Stimulated activated CD8-positive, alpha-beta memory T cell treated with anti-CD3 and anti-CD28 coated beads, Interleukin-15, amount 100 ng/mL, for 4 hours (primary cell): ENCODE results near the gene ARVCF.

Experiments
- DNase-seq, 2 donors: peaks; one replicate each; pipeline ENCODE4 v3.0.0-alpha.2; 2020; ENCODE audit warnings: low read depth in 2 of 2

Gene ARVCF, protein sequence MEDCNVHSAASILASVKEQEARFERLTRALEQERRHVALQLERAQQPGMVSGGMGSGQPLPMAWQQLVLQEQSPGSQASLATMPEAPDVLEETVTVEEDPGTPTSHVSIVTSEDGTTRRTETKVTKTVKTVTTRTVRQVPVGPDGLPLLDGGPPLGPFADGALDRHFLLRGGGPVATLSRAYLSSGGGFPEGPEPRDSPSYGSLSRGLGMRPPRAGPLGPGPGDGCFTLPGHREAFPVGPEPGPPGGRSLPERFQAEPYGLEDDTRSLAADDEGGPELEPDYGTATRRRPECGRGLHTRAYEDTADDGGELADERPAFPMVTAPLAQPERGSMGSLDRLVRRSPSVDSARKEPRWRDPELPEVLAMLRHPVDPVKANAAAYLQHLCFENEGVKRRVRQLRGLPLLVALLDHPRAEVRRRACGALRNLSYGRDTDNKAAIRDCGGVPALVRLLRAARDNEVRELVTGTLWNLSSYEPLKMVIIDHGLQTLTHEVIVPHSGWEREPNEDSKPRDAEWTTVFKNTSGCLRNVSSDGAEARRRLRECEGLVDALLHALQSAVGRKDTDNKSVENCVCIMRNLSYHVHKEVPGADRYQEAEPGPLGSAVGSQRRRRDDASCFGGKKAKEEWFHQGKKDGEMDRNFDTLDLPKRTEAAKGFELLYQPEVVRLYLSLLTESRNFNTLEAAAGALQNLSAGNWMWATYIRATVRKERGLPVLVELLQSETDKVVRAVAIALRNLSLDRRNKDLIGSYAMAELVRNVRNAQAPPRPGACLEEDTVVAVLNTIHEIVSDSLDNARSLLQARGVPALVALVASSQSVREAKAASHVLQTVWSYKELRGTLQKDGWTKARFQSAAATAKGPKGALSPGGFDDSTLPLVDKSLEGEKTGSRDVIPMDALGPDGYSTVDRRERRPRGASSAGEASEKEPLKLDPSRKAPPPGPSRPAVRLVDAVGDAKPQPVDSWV

DNA sequence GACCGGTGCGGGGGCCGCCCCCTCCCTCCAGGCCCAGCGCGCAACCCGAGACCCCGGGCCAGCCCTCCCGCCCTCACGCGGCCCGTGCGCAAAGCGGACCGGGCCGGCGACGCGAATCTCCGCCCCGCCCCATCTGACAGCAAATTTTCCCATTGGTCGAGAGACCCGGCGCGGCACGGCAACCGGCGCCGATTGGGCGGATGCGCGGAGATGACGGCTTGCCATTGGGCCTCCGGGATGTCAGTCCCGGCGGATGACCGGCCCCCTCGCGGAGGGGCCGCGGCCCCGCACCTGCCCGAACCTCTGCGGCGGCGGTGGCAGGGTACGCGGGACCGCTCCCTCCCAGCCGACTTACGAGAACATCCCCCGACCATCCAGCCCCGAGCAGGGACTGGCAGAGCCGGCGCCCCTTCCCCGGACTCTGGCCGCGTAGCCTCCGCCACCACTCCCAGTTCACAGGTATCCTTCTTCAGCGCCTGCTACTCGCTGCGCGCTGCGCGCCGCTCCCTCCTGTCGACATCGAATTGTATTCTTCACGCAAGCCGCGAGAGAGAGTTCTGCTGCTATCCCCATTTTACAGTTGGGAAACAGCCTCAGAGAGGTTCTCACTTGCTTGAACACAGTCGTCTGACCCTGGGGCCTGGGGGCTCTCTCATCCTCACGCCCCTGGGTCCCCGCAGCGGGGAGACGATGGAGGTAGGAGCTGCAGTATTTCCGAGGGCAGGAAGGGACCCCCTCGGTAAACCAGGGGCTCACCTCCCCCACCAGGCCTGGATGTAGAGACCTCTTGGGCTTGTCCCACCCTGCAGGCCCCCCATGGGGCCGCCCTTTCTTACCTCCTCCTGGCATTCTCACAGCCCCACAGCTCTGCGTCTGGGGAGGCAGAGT lies at the start of gene ARVCF:
Gene ARVCF, minus strand, starts transcription at position 90 of the 888 bp plus-strand sequence. CDS start 26,029 bp downstream, outside the sequence.
- DNase-seq, result peak; percentile 77 to 83

DNA sequence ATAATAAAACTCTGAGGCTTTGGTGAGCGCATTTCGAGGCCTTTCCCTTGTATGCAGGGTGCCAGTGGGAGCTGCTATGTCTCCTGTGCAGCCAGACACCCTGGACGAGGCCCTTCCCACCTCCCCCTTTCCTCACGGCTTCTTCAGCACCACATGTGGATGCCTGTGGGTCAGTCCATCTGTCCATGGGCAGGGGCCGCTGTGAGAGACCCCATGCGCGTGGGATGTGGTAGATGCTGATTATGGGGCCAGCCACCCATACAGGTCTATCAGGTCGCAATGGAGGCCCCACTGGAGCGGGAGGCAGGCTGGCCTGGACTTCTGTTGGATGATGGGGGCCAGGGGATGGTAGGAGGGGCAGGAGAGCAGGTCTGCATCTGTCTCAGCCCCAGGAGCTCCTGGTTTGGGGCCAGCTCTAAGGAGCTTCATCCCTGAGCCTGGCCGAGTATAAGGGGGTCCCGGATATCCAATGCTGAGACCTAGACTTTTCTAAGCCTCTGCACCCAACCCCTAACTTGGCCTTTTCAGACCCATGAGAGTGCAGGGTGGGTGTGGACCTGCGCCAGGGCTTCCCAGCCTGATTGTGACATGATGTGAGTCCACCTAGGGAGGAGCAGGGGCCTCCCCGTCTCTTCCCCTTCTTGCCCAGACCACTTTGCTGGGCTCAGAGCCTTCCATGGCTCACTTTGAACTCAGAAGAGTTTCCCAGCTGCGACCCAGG lies 49.4 kb upstream of the ARVCF start:
- no peak for DNase-seq

DNA sequence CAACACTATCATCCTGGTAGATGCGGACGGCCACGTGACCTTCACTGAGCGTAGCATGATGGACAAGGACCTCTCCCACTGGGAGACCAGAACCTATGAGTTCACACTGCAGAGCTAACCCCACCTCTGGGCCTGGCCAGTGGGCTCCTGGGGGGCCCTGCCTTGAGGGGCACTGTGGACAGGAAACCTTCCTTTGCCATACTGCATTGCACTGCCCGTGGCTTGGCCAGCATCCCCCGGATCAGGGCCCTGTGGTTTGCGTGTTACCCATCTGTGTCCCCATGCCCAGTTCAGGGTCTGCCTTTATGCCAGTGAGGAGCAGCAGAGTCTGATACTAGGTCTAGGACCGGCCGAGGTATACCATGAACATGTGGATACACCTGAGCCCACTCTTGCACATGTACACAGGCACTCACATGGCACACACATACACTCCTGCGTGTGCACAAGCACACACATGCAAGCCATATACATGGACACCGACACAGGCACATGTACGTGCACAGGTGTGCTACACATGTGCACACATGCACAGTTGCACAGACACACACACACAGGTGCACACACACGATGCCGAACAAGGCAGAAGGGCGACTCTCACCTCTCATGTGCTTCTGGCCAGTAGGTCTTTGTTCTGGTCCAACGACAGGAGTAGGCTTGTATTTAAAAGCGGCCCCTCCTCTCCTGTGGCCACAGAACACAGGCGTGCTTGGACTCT lies 48.1 kb upstream of the ARVCF start:
- DNase-seq, result no peak

DNA sequence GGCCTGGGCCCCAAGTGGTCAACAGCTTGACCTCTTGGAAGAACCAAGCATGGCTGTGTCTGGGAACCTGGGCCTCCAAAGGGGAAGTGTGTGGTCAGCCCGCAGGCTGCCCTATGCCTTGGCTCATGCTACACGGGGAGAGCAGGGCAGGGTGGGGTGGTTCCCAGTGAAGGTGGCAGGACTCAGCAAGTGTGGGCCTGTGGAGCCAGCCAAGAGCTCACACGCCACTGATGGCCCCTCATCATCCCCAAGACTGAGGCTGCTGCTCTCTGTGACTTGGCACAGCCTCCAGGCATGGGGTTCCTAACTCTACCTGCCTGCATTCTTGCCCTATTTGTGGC lies 47.5 kb upstream of the ARVCF start:
- no peak for DNase-seq

DNA sequence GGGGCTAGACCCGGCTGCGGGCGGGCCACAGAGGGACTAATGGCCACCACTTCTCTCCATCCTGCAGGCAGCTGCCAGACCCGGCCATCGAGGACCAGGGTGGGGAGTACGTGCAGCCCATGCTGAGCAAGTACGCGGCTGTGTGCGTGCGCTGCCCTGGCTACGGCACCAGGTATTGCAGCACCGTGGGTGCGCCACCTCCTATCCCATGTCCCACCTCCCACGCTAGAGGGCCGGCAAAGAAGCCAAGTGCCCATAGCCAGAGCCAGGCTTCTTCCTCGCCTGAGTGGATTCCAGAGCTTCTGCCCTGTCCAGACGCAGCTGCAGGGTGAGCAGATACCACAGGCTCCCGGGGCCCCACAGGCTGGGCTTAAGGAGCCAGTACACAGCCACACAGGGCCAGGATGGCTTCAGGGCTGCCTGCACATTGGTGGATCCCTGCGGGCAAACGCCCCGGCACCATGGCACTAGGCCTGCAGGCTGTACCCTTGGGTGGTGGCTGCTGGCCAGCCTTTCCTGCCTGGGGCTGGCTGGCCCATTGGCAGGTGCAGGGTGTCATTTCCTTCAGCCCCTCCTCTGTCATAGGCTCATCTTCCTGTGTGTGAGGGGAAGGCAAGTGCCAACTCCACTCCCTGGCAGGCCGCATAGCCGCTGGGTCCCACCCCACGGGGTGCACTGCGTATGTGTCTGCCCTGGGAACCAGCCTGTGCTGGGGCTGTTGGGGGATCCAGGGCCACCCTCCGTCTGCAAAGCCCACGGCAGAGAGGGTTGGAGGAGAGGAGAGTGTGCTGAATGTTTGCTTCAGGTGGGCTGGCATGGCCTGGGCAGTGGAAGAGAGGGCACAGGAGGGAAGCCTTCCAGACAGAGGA lies 46.9 kb upstream of the ARVCF start:
- no peak for DNase-seq

DNA sequence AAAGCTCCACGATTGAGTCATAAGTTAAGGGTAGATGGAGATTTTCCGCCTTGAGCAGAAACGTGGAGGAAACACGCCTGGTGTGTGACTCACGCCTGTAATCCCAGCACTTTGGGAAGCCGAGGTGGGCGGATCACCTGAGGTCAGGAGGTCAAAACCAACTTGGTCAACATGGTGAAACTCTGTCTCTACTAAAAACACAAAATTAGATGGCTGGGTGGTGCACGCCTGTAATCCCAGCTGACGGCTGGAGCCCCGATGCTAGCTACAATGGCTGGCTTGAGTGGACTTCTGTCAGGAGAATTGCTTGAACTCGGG lies 46.1 kb upstream of the ARVCF start:
- no peak for DNase-seq

DNA sequence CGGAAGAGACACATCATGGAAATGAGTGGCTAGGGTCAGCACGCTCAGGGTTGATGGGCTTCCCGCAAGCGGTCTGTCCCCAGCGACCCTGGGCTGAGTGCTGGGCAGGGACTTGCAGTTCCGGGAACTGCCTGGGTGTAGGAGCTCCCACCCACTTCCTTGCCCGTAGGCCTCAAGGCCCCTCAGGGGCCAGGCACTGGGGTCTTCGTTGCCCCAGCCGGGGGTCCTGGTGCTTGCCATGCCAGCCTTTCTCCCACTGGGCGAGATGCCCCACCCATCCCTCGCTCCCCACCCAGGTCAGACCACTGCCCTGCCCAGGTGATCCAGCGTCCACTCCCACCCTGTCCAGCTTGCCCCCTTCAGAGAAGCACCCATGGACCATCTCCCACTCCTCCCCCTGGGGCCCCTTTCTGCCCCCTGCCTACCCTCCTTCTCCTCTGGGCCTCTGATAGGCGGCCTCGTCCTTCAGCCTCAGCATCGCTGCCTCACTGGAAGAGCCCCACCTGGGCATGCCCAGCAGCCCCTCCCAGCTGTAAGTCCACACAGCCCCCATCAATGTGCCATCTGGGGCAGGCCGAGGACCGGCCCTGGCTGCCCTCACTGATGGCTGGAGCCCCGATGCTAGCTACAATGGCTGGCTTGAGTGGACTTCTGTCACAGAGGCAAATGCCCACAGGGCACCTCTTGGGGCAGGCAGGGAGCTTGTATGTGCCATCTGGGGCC lies 45.6 kb upstream of the ARVCF start:
- no peak for DNase-seq

DNA sequence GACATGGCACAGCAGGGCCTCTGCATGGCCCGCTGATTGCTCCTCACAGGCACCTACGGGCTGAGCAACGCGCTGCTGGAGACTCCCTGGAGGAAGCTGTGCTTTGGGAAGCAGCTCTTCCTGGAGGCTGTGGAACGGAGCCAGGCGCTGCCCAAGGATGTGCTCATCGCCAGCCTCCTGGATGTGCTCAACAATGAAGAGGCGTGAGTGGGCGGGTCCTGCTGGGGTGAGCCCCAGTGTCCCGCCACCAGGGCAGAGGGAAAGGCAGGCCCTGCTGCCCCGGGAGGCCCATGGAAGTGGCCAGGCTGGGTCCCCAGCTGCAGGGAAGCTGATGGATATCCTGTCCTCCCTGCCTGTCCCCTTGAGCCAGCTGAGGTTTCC lies 44.8 kb upstream of the ARVCF start:
- no peak for DNase-seq

DNA sequence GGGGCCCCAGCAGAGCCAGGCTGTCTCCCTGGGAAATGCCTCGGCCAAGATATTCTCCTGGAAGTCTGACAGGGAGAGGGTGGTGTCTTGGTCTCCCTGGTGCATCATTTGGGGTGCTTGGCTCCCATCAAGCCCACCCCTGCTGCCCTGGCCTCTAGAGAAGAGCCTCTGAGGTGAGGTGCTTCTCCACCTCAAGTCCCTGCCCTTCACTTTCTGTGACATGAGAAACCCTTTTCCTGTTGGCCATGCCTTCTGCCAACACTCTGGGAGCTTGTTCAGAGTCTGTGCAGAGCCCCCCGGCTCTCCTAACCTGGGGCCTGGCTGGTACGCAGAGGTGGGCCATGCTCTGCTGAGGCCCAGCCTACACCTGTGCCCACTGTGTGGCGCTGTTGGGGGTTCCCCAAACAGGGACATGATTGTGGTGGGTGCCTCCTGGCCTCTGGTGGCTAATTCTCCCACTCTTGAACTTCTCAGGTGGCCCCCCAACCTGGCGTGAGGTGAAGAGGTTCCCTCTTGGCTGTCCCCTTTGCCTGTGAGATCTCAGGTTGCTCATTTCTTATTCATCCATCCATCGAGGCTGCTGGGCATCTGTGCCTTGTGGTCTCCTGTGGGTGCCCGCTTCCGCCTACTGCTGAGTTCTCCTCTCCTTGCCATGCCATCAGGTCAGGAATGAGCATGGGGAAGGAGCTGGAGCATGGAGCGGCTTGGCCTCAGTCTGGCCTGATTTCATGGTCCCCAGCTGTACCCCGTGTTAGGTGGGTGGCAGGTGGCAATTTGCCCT lies 44.3 kb upstream of the ARVCF start:
- DNase-seq, result no peak

DNA sequence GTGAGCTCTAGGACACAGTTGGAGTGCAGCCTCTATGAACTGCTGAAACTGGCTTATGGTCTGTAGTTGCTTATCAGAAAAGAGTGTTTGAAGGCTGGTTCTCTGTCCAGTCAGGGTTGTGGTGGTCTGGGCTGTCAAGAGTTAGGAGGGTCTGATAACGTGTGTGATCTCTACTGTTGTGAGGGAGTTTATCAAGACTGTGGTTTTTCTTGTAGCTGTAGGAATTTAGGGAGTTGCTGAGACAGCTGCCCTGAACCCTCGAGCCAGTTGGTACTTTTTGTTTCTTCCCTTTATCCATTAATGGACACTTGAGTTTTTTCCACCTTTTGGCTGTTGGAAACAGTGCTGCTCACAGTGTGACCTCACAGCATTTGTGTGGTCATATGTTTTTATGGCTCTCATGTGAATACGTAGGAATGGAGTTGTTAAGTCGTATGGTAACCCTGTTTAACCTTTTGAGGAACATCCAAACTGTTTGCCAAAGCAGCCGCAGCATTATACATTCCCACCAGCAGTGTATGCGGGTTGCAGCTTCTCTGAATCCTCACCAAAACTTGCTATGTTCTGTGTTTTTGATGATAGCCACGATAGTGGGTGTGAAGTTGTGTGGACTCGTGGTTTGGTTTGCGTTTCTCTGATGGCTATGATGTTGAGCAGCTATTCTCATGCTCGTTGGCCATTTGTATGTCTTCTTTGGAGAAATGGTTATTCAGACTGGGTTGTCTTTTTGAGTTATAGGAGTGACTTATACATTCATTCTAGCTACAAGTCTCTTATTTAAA lies 42.6 kb upstream of the ARVCF start:
- DNase-seq, result no peak

DNA sequence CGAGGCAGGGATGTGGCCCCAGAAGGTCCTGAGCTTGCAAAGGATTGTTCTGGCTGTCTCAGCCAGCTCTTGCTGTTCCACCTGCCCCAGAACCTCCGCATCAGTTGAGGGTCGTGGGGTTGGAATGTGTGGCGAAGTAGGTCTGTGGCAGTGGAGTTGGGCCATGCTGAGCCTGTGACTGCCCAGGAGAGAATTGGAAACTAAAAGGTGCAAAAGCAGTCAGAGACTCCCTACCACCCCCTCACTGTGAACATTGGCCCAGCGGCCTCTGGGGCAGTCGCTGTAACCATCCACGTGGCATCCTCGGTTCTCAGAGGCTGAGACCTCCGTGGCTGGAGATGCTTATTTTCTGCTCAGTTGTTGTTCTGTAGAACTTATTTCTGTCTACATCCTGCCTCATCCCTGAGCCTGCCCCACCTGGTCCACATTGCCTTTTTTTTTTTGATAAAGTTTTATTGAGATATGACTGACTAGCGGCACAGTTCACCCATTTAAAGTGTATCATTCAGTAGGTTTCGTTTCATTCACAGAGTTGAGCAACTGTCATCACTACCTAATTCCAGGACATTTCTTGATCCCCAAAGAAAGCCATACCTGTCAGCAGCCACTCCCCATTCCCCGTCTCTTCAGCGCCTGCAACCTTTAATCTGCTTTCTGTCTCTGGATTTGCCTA lies 41.1 kb upstream of the ARVCF start:
- DNase-seq, result no peak

DNA sequence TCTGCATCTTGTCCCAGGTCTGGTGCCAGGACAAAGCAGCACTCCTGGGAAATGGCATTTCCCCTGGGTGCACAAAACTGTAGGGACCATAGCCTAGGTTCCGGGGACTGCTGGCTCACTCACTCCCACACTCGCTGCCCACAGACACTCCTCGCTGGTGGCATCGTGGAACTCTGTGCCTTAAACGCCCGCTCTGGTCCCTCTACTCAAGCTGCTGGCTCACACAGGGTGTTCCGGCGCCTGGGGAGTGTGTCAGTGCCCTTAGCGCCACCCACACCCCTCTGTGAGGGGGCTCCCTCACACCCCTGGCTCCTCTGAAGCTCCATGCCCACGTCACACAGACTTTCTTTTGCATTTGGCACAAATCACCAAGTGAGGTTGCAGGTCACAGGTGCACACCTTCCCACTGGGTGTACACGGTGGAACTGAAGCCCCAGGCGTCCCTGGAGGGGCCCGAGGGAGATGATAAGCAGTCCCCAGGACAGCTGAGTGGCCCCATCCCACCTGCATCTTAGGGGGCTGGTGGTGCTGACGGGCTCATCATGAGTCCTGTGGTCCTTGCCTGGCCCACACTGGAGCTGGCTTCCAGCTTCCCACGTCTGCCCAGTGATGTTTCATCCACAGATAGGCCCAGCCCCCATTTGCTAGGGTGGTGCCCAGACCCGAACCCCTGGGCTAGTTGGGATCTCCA lies 40.2 kb upstream of the ARVCF start:
- no peak for DNase-seq

DNA sequence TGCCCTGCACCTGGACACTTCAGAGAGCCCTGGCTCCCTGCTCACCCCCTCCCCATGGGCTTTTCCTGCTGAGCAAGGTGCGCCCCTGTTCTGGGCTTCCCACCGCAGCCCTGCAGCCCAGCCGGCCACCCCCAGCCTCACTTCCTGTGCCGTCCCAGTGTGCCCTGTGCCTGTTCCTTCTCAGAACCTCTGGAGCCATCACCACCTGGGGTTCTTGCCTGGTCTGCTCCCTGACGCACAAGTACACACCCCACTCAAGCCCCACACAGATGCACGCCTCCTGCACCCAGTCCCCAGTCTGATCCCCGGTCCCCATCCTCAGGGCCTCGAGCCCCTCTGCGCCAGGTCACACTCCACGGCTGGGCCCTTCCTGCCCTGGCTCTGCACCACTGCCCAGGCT lies 39.5 kb upstream of the ARVCF start:
- no peak for DNase-seq

DNA sequence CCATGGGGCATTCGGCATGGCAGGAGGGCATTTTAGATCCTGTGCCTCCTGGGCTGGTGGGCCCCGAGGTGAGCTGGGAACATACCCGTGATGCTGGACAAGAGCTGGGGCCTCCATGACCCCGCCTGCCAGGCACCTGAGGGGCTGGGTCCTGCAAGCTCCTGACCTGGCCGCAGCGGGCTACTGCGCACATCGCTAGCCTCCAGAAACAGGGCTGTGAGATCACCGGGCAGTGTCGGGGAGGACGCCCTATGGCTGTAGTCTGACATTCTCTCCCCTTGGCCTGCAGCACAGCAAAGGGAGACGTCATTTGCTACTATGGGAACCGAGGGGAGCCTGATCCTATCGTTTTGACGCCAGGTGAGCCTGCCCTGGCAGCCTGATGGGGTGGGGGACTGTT lies 39.0 kb upstream of the ARVCF start:
- no peak for DNase-seq

DNA sequence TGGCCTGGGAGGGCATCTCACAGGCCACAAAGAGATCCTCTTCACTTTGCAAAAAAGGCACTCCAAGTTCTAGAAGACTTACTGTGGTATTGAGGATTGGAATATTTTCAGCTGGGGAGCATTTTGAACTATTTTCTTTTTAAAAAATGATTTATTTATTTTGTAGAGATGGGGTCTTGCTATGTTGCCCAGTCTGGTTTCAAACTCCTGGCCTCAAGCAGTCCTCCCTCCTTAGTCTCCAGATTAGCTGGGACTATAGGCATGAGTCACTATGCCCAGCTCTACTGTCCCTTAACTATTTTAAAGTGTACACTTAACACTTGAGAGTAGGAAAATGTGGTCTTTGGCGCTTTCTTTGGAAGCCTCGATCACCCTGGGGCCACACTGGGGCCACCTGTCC lies 38.5 kb upstream of the ARVCF start:
- DNase-seq, result no peak

DNA sequence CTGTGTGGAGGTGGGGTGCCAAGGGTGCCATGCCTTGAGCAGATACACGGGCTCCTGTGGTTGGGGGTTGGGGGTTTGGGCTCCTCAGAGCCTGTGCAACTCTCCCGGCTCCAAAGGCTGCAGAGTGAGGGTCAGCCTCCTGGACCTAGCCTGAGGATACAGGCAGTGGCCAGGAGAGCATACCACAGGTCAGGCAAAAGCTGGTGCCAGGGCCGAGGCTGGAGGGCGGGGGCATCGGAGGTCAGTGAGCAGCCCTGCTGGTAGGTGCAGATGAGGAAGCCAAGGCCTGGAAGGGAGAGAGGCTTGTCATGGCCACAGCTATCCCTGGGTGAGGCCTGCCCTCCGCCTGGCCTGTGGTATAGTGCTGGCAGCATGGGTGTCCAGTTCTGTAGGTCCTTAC lies 37.9 kb upstream of the ARVCF start:
- no peak for DNase-seq
